HG02840 (cell line): ENCODE results near the gene TSC22D1.

Experiments
- ATAC-seq: cut with Tn5 transposase; IDR thresholded peaks from one replicate; pipeline ENCODE4 v1.9.1; 2021; ENCODE audit warnings: mild to moderate bottlenecking, moderate library complexity, moderate number of reproducible peaks; ENCODE audit not compliant: unreplicated experiment, low FRiP score

The TSC22D1 gene

GRCh38 chr13:44393391-44393790 is 182.7 kb downstream of the TSC22D1 start:
- no peak for ATAC-seq

GRCh38 chr13:44389876-44390275 is 186.3 kb downstream of the TSC22D1 start:
- ATAC-seq: no peak

DNA sequence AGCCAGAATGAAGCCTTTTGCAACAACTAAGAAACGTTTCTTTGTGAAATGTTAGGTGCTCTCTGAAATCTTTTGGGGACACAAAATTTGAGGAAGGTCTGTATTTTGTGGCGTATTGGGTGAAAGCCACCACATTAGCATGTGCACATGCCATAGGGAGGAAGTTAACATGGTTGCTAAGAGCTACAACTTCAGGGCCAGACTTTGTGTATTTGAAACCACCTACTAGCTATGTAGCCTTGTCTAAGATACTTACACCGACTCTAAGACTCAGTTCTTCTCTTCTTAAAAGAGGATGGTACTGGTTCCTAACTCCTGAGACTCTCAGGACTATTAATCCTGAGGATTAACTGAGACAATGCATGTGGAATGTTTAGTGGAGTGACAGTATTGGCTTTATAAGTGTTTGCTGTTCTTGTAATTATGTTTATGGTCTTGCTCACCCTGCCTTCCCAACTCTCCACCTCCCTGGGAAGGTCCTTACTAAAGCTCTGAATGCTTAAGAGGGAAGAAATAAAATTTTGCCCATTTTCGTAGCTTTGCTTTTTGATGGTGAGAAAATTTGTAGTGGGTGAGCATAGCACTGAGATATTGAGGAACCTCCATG is 187.0 kb downstream of the TSC22D1 start:
- ATAC-seq: no peak

GRCh38 chr13:44388427-44389059 is 187.6 kb downstream of the TSC22D1 start:
- no peak for ATAC-seq

- ATAC-seq: no peak
Observed at GRCh38 chr13:44386913-44387556, 189.1 kb downstream of the TSC22D1 start.

DNA sequence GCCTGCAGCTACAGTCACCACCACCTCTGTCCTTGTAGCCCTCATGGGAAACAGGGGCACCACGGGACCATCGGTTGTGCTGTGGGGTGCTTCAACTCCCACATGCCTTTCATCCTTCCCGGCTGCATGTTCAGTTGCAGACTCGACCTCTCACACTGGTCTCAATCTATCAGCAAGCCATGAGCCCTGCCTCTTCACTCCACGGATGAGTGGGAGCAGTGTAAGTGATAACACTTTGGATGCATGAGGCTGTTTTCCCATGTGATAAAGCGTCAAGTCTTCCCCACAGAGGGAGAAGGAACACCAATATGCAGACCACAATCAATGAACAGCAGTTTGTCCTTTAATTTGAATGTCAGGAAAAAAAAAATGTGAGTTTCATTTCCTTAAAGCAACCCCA is 190.3 kb downstream of the TSC22D1 start:
- no peak for ATAC-seq

DNA sequence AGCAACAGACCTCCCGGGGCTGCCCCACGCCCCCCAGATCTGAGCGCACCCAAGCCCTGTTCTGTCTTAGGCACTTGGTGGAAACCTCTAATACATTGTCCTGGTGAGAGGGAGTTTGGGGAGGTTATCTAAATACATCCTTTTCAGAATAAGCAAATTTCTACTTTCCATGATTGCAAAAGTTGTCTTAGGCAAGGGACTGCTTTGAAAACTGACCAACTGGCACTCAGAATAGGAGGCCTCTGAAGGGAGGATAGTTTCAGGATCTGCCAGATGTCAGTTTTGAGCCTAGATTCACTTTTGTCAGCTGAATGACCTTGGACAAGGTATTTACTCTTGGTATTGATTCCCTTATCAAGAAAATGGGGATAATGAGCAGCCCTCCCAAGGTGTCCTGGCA is 190.7 kb downstream of the TSC22D1 start:
- ATAC-seq: no peak

- no peak for ATAC-seq
Observed at GRCh38 chr13:44384778-44385177, 191.4 kb downstream of the TSC22D1 start.

- ATAC-seq: no peak
Observed at GRCh38 chr13:44383945-44384344, 192.2 kb downstream of the TSC22D1 start.

- ATAC-seq: no peak
Observed at GRCh38 chr13:44382635-44383145, 193.4 kb downstream of the TSC22D1 start.
